ENCODE measurements around the gene PGAP1.
A peak's percentile ranks its signal among the peaks of the same experiment; 100 is the strongest.

The PGAP1 gene

DNA sequence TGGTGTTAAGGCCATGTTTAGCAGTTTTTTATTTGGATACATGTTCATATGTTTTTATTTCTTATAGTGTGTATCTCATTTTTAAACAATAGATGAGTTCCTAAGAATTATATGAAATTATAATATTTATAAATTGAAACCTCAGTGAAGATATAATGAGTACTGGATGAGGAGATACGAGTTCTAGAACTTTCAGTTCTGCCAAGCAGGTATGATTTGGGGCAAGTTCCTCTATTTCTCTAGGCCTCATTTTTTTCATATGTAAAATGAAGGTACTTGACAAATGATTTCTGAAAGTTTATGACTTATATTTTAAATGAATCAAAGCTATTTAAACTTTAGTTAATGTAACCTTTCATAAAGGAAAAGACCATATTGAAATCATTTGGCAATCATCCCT, 8.2 kb upstream of the PGAP1 start:
- H3K4me3 ChIP-seq (ENCODE audit: low read depth, low read length) = no peak overlapping the region

GRCh38 chr2:196931555-196931954, 5.0 kb upstream of the PGAP1 start:
- DNase-seq (ENCODE audit: low read depth) = no peak
- no peak overlapping the region for H3K4me3 ChIP-seq (ENCODE audit: low read depth, low read length)
- no peak for TF ChIP-seq CTCF (conservative IDR thresholded peaks at IDR 0.05; ENCODE audit: low read depth, low read length)

More for the DNA sequence above, 8.2 kb upstream of the PGAP1 start:
- no peak for DNase-seq (ENCODE audit: low read depth)
- no peak for TF ChIP-seq CTCF (conservative IDR thresholded peaks at IDR 0.05; ENCODE audit: low read depth, low read length)

DNA sequence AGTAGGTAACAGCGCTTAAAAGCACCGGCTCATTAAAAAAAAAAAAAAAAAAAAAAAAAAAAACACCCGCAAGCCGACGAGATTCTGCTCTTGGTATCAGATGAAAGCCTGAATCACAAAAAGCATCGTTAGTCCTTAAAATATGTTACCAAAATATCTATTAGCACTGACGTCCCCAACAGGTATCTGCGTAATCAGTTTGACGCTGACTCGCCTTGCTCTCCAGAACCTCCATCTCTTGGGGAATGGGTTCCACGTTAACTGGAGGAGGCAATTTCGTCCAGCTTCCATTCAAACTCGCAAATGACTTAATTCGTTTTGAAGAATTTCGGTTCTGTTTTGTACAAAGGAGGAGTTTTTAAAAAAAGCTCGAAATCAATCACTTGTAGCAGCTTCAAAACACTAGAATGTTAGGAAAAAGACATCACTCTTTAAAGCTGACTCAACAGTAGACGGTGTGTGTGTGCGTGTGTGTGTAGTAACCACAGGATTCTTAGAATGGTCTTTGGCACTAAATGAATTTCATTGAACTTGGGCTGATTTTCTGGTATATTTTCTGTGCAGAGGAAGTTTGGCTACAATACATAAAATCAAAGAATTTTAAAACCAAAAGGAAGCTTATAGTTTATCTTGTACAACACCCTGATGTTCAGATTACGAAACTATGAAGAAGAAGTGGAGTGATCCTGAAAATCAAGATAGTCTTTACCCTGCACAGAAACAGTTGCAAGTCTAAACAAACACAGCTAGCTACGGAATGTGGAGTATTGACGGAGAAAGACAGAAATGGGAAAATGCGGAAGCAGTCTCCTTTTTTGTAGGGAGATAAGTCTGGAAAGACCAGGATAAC, 1.1 kb upstream of the PGAP1 start:
- DNase-seq (ENCODE audit: low read depth) = peak; percentile 92
- no peak for TF ChIP-seq CTCF (conservative IDR thresholded peaks at IDR 0.05; ENCODE audit: low read depth, low read length)
- H3K4me3 ChIP-seq (ENCODE audit: low read depth, low read length) = peak overlapping the region; percentile 86

GRCh38 chr2:196925768-196926561, 542 bp downstream of the PGAP1 start:
- no peak for TF ChIP-seq CTCF (conservative IDR thresholded peaks at IDR 0.05; ENCODE audit: low read depth, low read length)
- peak; percentile 35 for DNase-seq (ENCODE audit: low read depth)
- H3K4me3 ChIP-seq (ENCODE audit: low read depth, low read length) = peak overlapping the region; percentile 86

DNA sequence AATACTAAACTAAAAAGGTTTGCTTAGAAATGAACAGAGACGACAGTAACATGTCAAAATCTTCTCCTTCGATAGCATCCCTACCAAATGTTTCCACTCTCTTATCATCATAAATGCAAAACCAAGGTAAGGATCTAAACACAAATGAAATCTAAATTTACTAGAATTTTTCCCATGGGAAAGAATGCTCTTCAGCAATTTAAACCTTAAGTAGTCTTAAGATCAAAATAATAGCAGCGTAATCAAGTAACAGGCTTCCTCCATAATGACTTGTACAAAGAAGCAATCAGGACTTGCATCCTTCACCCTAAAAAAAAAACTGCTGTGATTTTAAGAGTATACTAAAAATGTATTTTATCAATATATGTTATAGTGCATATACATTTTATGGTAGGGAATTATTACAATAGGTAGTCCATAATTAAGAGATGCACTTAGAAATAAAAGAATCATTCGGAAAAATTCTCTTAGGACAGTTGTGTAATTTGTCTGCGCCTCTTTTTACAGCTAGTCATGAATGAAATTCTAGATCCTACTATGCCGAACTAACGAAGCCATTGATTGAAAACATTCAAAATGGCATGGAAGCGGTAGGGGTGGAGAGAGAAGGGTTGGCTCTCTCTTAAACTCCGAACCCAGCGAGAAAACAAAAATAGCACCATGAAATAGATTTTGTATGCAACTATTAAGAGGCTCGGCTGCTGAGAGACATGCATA, 1.3 kb downstream of the PGAP1 start:
- DNase-seq (ENCODE audit: low read depth) = peak; percentile 27
- no peak for TF ChIP-seq CTCF (conservative IDR thresholded peaks at IDR 0.05; ENCODE audit: low read depth, low read length)
- peak overlapping the region; percentile 86 for H3K4me3 ChIP-seq (ENCODE audit: low read depth, low read length)

- no peak for TF ChIP-seq CTCF (conservative IDR thresholded peaks at IDR 0.05; ENCODE audit: low read depth, low read length)
- no peak overlapping the region for H3K4me3 ChIP-seq (ENCODE audit: low read depth, low read length)
- DNase-seq (ENCODE audit: low read depth) = no peak
Measured at GRCh38 chr2:196924051-196924450, 2.5 kb downstream of the PGAP1 start.

Measured in choroid plexus epithelial cell (primary cell).